ENCODE measurements around the gene PCDHA10.
"Not testable (repeated sequence)": the region's sequence is repeated elsewhere in the genome, so short reads cannot be mapped to it uniquely, and the experiment has no call there.

DNA sequence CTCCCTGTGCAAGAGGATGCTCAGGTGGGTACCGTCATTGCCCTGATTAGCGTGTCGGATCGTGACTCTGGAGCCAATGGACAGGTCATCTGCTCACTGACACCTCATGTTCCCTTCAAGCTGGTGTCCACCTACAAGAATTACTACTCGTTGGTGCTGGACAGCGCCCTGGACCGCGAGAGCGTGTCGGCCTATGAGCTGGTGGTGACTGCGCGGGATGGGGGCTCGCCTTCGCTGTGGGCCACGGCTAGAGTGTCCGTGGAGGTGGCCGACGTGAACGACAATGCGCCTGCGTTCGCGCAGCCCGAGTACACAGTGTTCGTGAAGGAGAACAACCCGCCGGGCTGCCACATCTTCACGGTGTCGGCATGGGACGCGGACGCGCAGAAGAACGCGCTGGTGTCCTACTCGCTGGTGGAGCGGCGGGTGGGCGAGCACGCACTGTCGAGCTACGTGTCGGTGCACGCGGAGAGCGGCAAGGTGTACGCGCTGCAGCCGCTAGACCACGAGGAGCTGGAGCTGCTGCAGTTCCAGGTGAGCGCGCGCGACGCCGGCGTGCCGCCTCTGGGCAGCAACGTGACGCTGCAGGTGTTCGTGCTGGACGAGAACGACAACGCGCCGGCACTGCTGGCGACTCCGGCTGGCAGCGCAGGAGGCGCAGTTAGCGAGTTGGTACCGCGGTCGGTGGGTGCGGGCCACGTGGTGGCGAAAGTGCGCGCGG is 21.0 kb downstream of the PCDHA10 start:
- TF ChIP-seq, protein P1, sequence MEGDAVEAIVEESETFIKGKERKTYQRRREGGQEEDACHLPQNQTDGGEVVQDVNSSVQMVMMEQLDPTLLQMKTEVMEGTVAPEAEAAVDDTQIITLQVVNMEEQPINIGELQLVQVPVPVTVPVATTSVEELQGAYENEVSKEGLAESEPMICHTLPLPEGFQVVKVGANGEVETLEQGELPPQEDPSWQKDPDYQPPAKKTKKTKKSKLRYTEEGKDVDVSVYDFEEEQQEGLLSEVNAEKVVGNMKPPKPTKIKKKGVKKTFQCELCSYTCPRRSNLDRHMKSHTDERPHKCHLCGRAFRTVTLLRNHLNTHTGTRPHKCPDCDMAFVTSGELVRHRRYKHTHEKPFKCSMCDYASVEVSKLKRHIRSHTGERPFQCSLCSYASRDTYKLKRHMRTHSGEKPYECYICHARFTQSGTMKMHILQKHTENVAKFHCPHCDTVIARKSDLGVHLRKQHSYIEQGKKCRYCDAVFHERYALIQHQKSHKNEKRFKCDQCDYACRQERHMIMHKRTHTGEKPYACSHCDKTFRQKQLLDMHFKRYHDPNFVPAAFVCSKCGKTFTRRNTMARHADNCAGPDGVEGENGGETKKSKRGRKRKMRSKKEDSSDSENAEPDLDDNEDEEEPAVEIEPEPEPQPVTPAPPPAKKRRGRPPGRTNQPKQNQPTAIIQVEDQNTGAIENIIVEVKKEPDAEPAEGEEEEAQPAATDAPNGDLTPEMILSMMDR (IDR thresholded peaks at IDR 0.05) = not testable (repeated sequence)
- not testable (repeated sequence) for TF ChIP-seq POLR2AphosphoS5 (IDR thresholded peaks at IDR 0.05; ENCODE audit: insufficient read depth in 1 of 2, low read depth in 1 of 2); POLR2A (IDR thresholded peaks at IDR 0.05)

All from vagina (tissue), 2 donors.